ENCODE results near the gene STRA6.

Gene STRA6

DNA sequence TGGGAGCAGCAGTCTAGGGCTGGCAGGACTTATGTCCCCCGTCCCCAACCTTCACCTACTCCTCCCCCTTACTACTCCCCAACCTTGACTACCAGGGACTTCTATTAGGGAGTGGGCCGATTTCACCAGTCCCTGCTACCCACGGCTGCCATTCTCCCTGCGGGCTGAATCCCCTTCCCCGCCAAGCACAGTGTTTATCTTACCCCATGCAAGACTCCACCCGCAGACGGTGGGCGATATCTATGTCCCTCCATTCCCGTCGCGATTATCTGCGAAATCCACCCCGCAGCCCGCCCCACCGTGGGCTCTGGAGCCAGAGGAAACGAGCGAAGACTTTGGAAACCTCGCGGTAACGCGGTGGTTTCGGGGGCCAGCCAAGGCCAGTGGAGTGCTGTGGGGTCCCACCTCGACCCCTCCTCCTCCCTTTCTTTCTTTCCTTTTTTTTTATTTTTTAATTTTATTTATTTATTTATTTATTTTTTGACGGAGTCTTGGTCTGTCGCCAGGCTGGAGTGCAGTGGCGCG lies 67.5 kb downstream of the STRA6 start:
- DNase-seq (ENCODE audit: low read depth): no peak
- no peak overlapping the region for H3K4me3 ChIP-seq (ENCODE audit: low read depth, low read length)
- TF ChIP-seq, protein P1, sequence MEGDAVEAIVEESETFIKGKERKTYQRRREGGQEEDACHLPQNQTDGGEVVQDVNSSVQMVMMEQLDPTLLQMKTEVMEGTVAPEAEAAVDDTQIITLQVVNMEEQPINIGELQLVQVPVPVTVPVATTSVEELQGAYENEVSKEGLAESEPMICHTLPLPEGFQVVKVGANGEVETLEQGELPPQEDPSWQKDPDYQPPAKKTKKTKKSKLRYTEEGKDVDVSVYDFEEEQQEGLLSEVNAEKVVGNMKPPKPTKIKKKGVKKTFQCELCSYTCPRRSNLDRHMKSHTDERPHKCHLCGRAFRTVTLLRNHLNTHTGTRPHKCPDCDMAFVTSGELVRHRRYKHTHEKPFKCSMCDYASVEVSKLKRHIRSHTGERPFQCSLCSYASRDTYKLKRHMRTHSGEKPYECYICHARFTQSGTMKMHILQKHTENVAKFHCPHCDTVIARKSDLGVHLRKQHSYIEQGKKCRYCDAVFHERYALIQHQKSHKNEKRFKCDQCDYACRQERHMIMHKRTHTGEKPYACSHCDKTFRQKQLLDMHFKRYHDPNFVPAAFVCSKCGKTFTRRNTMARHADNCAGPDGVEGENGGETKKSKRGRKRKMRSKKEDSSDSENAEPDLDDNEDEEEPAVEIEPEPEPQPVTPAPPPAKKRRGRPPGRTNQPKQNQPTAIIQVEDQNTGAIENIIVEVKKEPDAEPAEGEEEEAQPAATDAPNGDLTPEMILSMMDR (IDR thresholded peaks at IDR 0.05; ENCODE audit: control insufficient read depth, extremely low read depth, insufficient read depth): no peak

DNA sequence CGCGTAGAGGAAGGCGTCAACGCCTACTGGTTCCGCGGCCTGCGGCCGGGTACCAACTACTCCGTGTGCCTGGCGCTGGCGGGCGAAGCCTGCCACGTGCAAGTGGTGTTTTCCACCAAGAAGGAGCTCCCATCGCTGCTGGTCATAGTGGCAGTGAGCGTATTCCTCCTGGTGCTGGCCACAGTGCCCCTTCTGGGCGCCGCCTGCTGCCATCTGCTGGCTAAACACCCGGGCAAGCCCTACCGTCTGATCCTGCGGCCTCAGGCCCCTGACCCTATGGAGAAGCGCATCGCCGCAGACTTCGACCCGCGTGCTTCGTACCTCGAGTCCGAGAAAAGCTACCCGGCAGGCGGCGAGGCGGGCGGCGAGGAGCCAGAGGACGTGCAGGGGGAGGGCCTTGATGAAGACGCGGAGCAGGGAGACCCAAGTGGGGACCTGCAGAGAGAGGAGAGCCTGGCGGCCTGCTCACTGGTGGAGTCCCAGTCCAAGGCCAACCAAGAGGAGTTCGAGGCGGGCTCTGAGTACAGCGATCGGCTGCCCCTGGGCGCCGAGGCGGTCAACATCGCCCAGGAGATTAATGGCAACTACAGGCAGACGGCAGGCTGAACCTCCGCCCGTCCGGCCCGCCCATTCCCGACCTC lies 68.1 kb downstream of the STRA6 start:
- DNase-seq (ENCODE audit: low read depth): no peak
- no peak overlapping the region for H3K4me3 ChIP-seq (ENCODE audit: low read depth, low read length)
- TF ChIP-seq, protein P1 (IDR thresholded peaks at IDR 0.05; ENCODE audit: control insufficient read depth, extremely low read depth, insufficient read depth): peak; percentile 38

DNA sequence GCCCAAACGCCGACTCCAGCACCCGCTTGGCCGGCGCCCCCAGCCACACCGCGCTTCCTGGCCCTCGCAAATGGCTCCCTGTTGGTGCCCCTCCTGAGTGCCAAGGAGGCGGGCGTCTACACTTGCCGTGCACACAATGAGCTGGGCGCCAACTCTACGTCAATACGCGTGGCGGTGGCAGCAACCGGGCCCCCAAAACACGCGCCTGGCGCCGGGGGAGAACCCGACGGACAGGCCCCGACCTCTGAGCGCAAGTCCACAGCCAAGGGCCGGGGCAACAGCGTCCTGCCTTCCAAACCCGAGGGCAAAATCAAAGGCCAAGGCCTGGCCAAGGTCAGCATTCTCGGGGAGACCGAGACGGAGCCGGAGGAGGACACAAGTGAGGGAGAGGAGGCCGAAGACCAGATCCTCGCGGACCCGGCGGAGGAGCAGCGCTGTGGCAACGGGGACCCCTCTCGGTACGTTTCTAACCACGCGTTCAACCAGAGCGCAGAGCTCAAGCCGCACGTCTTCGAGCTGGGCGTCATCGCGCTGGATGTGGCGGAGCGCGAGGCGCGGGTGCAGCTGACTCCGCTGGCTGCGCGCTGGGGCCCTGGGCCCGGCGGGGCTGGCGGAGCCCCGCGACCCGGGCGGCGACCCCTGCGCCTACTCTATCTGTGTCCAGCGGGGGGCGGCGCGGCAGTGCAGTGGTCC lies 68.7 kb downstream of the STRA6 start:
- TF ChIP-seq, protein P1 (IDR thresholded peaks at IDR 0.05; ENCODE audit: control insufficient read depth, extremely low read depth, insufficient read depth): no peak
- H3K4me3 ChIP-seq (ENCODE audit: low read depth, low read length): no peak overlapping the region
- DNase-seq (ENCODE audit: low read depth): no peak

DNA sequence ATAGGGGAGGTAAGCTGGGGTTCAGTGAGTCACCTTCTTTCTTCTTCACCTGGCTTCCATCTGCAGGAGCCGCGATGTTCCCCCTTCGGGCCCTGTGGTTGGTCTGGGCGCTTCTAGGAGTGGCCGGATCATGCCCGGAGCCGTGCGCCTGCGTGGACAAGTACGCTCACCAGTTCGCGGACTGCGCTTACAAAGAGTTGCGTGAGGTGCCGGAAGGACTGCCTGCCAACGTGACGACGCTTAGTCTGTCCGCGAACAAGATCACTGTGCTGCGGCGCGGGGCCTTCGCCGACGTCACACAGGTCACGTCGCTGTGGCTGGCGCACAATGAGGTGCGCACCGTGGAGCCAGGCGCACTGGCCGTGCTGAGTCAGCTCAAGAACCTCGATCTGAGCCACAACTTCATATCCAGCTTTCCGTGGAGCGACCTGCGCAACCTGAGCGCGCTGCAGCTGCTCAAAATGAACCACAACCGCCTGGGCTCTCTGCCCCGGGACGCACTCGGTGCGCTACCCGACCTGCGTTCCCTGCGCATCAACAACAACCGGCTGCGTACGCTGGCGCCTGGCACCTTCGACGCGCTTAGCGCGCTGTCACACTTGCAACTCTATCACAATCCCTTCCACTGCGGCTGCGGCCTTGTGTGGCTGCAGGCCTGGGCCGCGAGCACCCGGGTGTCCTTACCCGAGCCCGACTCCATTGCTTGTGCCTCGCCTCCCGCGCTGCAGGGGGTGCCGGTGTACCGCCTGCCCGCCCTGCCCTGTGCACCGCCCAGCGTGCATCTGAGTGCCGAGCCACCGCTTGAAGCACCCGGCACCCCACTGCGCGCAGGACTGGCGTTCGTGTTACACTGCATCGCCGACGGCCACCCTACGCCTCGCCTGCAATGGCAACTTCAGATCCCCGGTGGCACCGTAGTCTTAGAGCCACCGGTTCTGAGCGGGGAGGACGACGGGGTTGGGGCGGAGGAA lies 69.6 kb downstream of the STRA6 start:
- DNase-seq (ENCODE audit: low read depth): no peak
- TF ChIP-seq, protein P1 (IDR thresholded peaks at IDR 0.05; ENCODE audit: control insufficient read depth, extremely low read depth, insufficient read depth): no peak
- no peak overlapping the region for H3K4me3 ChIP-seq (ENCODE audit: low read depth, low read length)

DNA sequence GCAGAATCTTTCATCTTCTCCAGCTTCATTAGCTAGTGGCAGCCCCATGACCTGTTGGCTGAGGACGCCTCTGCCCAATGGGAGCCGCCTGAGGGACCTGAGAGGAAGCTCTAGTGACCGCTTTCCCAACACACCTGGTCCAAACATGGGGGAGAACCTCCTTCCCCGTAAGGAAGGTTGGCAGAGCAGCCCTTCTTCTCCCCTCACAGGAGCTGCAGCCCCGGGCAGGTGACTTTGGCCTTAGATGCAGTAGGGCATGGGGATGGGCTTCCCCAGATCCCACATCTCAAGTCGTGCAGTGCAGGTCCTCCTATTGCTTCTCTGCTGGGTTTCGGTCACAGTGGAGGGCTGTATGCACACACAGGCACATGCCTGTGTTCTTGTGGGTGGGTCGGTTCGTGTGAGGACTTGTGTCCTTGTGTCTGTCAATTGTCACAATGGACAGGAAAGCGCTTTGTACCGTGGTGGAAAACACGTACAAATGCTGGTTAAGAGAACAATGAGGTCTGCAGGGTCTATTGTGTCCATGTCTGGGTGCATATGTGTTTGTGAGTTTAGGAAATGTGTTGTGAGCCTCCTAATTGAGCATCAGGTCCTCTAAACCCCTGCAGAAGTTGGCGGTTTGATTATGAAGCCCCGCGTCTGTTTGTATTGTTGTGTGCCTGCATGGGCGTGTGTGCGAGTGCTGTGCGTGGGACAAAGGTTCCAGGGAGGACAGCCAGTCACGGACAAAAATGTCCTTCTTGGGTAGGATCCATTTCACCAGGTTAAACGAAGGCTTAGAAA lies 70.8 kb downstream of the STRA6 start:
- H3K4me3 ChIP-seq (ENCODE audit: low read depth, low read length): no peak overlapping the region

More for the DNA sequence above, 70.8 kb downstream of the STRA6 start:
- TF ChIP-seq, protein P1 (IDR thresholded peaks at IDR 0.05; ENCODE audit: control insufficient read depth, extremely low read depth, insufficient read depth): no peak
- no peak for DNase-seq (ENCODE audit: low read depth)

Measured in LNCaP clone FGC (cell line).